ENCODE data around the gene ADH1C. TPM values are rescaled to one million over a fixed set of nuclear protein-coding genes. Genes with fewer than 3 reads are reported as not detected.

ADH1C gene
- polyA plus RNA-seq, 1 of the 3 experiments (the other 2 are of a cell fraction) = not detected

- Histone ChIP-seq H3K36me3 (replicated peaks in 1 of 2; ENCODE audit: control insufficient read depth in 1 of 2, insufficient read depth in 2 of 2, low read length in 1 of 2) (no peaks in the 10 kb centered on the region), H3F3A (replicated peaks; ENCODE audit: insufficient read depth) (no peaks in the 10 kb centered on the region), H3K27ac (ENCODE audit: low read depth in 2 of 2, low read length in 1 of 2) (peak overlapping the region in 1 of 2 experiments; percentile 40; a peak in 2 of 4 replicates), H3K27me3 (ENCODE audit: insufficient read depth) (no peaks in the 10 kb centered on the region), H3K4me2 (no peak overlapping the region; the same call in 1 of the 2 replicates), H4K20me1 (ENCODE audit: insufficient read depth) (no peaks in the 10 kb centered on the region), H3K4me1 (ENCODE audit: control insufficient read depth in 1 of 2, insufficient read depth in 2 of 2, low read depth in 1 of 2, low read length in 1 of 2) (no peaks in the 10 kb centered on the region; a peak in 1 of 4 replicates), H3K9ac (no peak overlapping the region), H3K79me2 (ENCODE audit: insufficient read depth) (no peaks in the 10 kb centered on the region), H2AFZ (ENCODE audit: low read depth) (no peak overlapping the region), H3K9me3 (no peaks in the 10 kb centered on the region), H3K4me3 (ENCODE audit: low read depth in 2 of 2, low read length in 1 of 2) (no peak overlapping the region), H3K9me2 (no peaks in the 10 kb centered on the region)
- no peak for TF ChIP-seq IRF3 (IDR thresholded peaks at IDR 0.05; ENCODE audit: low read depth, low read length)
- no peak for TF ChIP-seq GABPA (IDR thresholded peaks at IDR 0.05; ENCODE audit: low read depth)
- TF ChIP-seq NFIC (IDR thresholded peaks at IDR 0.05; ENCODE audit: borderline replicate concordance) = no peak
- no peak for TF ChIP-seq POLR2AphosphoS5 (IDR thresholded peaks at IDR 0.05; ENCODE audit: low read depth, low read length)
- no peak for TF ChIP-seq SIN3A (IDR thresholded peaks at IDR 0.05; ENCODE audit: borderline replicate concordance, low read depth, low read length)
- no peak for TF ChIP-seq FOXM1 (IDR thresholded peaks at IDR 0.05; ENCODE audit: low read depth)
- ChIA-PET CTCF (interaction anchor here (1.5 to 1.8 kb wide), 2 partner anchors 9 to 10 kb away, joined by 3 to 6 read pairs; no protein-coding TSS in a partner anchor), POLR2A (no interaction called here)
- no peak for DNase-seq
Observed at GRCh38 chr4:99394896-99395295, 42.4 kb upstream of the ADH1C start.

GRCh38 chr4:99390055-99390454, 37.5 kb upstream of the ADH1C start:
- ChIA-PET POLR2A (no interaction called here), CTCF (no interaction called here)
- no peaks in the 10 kb centered on the region for H4K20me1 ChIP-seq (ENCODE audit: insufficient read depth)
- no peak overlapping the region for H3K4me3 ChIP-seq (ENCODE audit: low read depth in 2 of 2, low read length in 1 of 2)
- no peak overlapping the region for H3K9ac ChIP-seq
- H3K9me2 ChIP-seq = no peaks in the 10 kb centered on the region
- no peaks in the 10 kb centered on the region for H3K4me1 ChIP-seq (ENCODE audit: control insufficient read depth in 1 of 2, insufficient read depth in 2 of 2, low read depth in 1 of 2, low read length in 1 of 2)
- H3K79me2 ChIP-seq (ENCODE audit: insufficient read depth) = no peaks in the 10 kb centered on the region
- no peak overlapping the region for H3K4me2 ChIP-seq
- no peaks in the 10 kb centered on the region for H3K36me3 ChIP-seq (replicated peaks in 1 of 2; ENCODE audit: control insufficient read depth in 1 of 2, insufficient read depth in 2 of 2, low read length in 1 of 2)
- WGBS (ENCODE audit: low lambda C conversion rate) = 12% methylated on average over 1 of the region's 1 CpG
- no peak for TF ChIP-seq NRF1 (IDR thresholded peaks at IDR 0.05; ENCODE audit: low read depth, low read length)
- TF ChIP-seq FOSL2 (IDR thresholded peaks at IDR 0.05; ENCODE audit: borderline replicate concordance, low read depth) = no peak
- no peak for TF ChIP-seq GATA2 (CRISPR knock-in tag; IDR thresholded peaks at IDR 0.05)
- TF ChIP-seq SIN3A (IDR thresholded peaks at IDR 0.05; ENCODE audit: borderline replicate concordance, low read depth, low read length) = no peak
- TF ChIP-seq MEF2A (IDR thresholded peaks at IDR 0.05; ENCODE audit: borderline replicate concordance, low read depth) = no peak
- no peaks in the 10 kb centered on the region for H3K9me3 ChIP-seq
- DNase-seq = no peak
- H3F3A ChIP-seq (replicated peaks; ENCODE audit: insufficient read depth) = peaks cover 5% of the 10 kb centered on the region
- peak overlapping the region in 1 of 2 experiments; percentile 38; a peak in 1 of 4 replicates for H3K27ac ChIP-seq (ENCODE audit: low read depth in 2 of 2, low read length in 1 of 2)
- no peak overlapping the region for H2AFZ ChIP-seq (ENCODE audit: low read depth)
- H3K27me3 ChIP-seq (ENCODE audit: insufficient read depth) = no peaks in the 10 kb centered on the region

GRCh38 chr4:99389606-99390005, 37.1 kb upstream of the ADH1C start:
- Histone ChIP-seq H2AFZ (ENCODE audit: low read depth) (no peak overlapping the region), H3F3A (replicated peaks; ENCODE audit: insufficient read depth) (peaks cover 5% of the 10 kb centered on the region)
- CTCF ChIA-PET = no interaction called here
- no peak for TF ChIP-seq SMC3 (IDR thresholded peaks at IDR 0.05; ENCODE audit: low read depth, low read length)
- no peak for TF ChIP-seq REST (IDR thresholded peaks at IDR 0.05; ENCODE audit: low read depth, low read length)
- no peak for TF ChIP-seq SIN3A (IDR thresholded peaks at IDR 0.05; ENCODE audit: borderline replicate concordance, low read depth, low read length)
- TF ChIP-seq EZH2phosphoT487 (IDR thresholded peaks at IDR 0.05; ENCODE audit: borderline replicate concordance, low read depth) = no peak
- no peak for TF ChIP-seq GABPA (IDR thresholded peaks at IDR 0.05; ENCODE audit: low read depth)
- TF ChIP-seq TEAD4 (IDR thresholded peaks at IDR 0.05; ENCODE audit: borderline replicate concordance, insufficient read depth) = no peak
- no peak for TF ChIP-seq CHD2 (IDR thresholded peaks at IDR 0.05; ENCODE audit: low read length, partially characterized antibody)
- no peak for TF ChIP-seq ZBTB33 (IDR thresholded peaks at IDR 0.05; ENCODE audit: borderline replicate concordance, low read depth)

More at GRCh38 chr4:99389606-99390005, 37.1 kb upstream of the ADH1C start:
- Histone ChIP-seq H3K9me2 (no peaks in the 10 kb centered on the region), H3K36me3 (replicated peaks in 1 of 2; ENCODE audit: control insufficient read depth in 1 of 2, insufficient read depth in 2 of 2, low read length in 1 of 2) (no peaks in the 10 kb centered on the region), H3K4me2 (no peak overlapping the region), H3K9me3 (no peaks in the 10 kb centered on the region), H3K9ac (no peak overlapping the region), H3K27me3 (ENCODE audit: insufficient read depth) (no peaks in the 10 kb centered on the region), H3K4me1 (ENCODE audit: control insufficient read depth in 1 of 2, insufficient read depth in 2 of 2, low read depth in 1 of 2, low read length in 1 of 2) (no peaks in the 10 kb centered on the region), H3K27ac (ENCODE audit: low read depth in 2 of 2, low read length in 1 of 2) (peak overlapping the region in 1 of 2 experiments; percentile 38; a peak in 1 of 4 replicates), H4K20me1 (ENCODE audit: insufficient read depth) (no peaks in the 10 kb centered on the region), H3K4me3 (ENCODE audit: low read depth in 2 of 2, low read length in 1 of 2) (no peak overlapping the region), H3K79me2 (ENCODE audit: insufficient read depth) (no peaks in the 10 kb centered on the region)
- POLR2A ChIA-PET = no interaction called here
- DNase-seq = no peak
